GM23338 (cell line): ENCODE results near the gene ANKRD6.

Source experiments
- EZH2 ChIP-seq: fragments of 200-600 bp; sonication (generic); IDR thresholded peaks from one replicate; pipeline ENCODE4 v1.8.0; 2017; ENCODE audit warnings: antibody characterized with exemption, mild to moderate bottlenecking, low read depth; ENCODE audit not compliant: unreplicated experiment
- EZH2phosphoT487 ChIP-seq: fragments of 200-600 bp; sonication (generic); IDR thresholded peaks from one replicate; pipeline ENCODE4 v1.8.1; 2018; ENCODE audit warnings: antibody characterized with exemption; ENCODE audit not compliant: unreplicated experiment
- JUNB ChIP-seq: IDR thresholded peaks from one replicate; pipeline ENCODE4 v1.6.1; 2016; ENCODE audit warnings: antibody characterized with exemption; ENCODE audit not compliant: unreplicated experiment
- TF ChIP-seq, protein P1 (sequence below), 2 experiments: fragments of 200-600 bp in 1 of 2; sonication (generic) in 1 of 2; conservative IDR thresholded peaks; 2 replicates each; pipeline versions ENCODE4 v1.5.1 to v1.6.1; 2016 to 2017; ENCODE audit warnings: antibody characterized with exemption in 2 of 2, low read depth in 2 of 2, mild to moderate bottlenecking in 2 of 2, moderate library complexity in 1 of 2

DNA sequence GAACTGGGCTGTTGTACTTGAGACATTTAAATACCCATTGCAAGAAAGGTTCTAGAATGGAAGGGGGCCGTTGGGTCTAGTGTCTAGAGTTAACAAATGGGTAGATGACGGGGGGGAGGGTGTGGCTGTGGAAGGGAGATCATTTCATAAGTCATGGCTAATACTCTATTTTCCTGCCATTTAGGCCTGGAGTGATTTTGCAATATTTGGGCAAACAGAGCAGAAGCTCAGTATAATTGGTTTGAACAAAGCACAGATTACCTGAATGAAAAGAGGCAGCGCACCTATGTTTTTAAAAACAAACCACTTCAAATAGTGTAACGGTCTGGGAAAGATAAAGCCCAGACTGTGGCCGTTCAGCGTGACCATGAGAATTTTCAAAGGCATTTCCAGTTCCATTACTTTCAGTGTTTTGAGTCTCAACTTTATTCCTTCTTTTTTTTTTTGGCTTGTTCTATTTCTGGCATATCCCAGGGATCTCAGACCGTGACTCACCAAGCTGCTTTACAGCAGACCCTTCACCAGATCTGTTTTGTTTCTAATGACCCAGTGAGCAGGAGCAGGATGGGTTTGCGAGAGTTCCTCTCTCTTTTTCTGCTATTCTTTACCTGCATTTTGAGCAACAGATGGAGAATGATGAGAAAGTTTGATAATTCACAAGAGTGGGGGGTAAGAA lies 131.9 kb downstream of the ANKRD6 start:
- TF ChIP-seq EZH2phosphoT487 (no peak), JUNB (no peak), EZH2 (no peak)
- TF ChIP-seq, protein P1, sequence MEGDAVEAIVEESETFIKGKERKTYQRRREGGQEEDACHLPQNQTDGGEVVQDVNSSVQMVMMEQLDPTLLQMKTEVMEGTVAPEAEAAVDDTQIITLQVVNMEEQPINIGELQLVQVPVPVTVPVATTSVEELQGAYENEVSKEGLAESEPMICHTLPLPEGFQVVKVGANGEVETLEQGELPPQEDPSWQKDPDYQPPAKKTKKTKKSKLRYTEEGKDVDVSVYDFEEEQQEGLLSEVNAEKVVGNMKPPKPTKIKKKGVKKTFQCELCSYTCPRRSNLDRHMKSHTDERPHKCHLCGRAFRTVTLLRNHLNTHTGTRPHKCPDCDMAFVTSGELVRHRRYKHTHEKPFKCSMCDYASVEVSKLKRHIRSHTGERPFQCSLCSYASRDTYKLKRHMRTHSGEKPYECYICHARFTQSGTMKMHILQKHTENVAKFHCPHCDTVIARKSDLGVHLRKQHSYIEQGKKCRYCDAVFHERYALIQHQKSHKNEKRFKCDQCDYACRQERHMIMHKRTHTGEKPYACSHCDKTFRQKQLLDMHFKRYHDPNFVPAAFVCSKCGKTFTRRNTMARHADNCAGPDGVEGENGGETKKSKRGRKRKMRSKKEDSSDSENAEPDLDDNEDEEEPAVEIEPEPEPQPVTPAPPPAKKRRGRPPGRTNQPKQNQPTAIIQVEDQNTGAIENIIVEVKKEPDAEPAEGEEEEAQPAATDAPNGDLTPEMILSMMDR (conservative IDR thresholded peaks at IDR 0.05; ENCODE audit: low read depth in 2 of 2), result no peak
